Osteoblast (primary cell): ENCODE data around the gene DENND4A. TPM values are rescaled to one million over a fixed set of nuclear protein-coding genes. Genes with fewer than 3 reads are reported as not detected.

Experiments
- DNase-seq: peaks from one replicate; pipeline ENCODE4 v3.0.0; 2011; ENCODE audit warnings: low spot score, mixed read lengths; ENCODE audit not compliant: insufficient read length; ENCODE audit errors: missing footprints
- H2AFZ ChIP-seq: 2 replicates; pipeline ENCODE4 v1.6.0; 2011; ENCODE audit warnings: mild to moderate bottlenecking, low read length
- H3K27ac ChIP-seq: 2 replicates; pipeline ENCODE4 v1.5.1; 2011; ENCODE audit warnings: mild to moderate bottlenecking, low read depth, low read length, moderate library complexity
- H3K27me3 ChIP-seq: 2 replicates; pipeline ENCODE4 v1.6.0; 2012; ENCODE audit warnings: mild to moderate bottlenecking, control low read depth, inconsistent platforms, low read length, moderate library complexity; ENCODE audit not compliant: insufficient read depth
- H3K36me3 ChIP-seq: 2 replicates; pipeline ENCODE4 v1.5.1; 2011; ENCODE audit warnings: mild to moderate bottlenecking, low read length, control low read depth, moderate library complexity; ENCODE audit not compliant: insufficient read depth
- H3K4me1 ChIP-seq: 2 replicates; pipeline ENCODE4 v1.5.1; 2011; ENCODE audit warnings: mild to moderate bottlenecking, low read length, control low read depth, moderate library complexity; ENCODE audit not compliant: insufficient read depth
- H3K4me2 ChIP-seq: 2 replicates; pipeline ENCODE4 v1.6.0; 2011; ENCODE audit warnings: mild to moderate bottlenecking, low read length; ENCODE audit not compliant: insufficient read depth
- H3K4me3 ChIP-seq: fragments of 200-600 bp; sonication (generic); 3 replicates; pipeline ENCODE4 v1.5.1; 2012; ENCODE audit warnings: mild to moderate bottlenecking, low read length, inconsistent platforms; ENCODE audit not compliant: insufficient read depth
- H3K79me2 ChIP-seq: 2 replicates; pipeline ENCODE4 v1.6.0; 2012; ENCODE audit warnings: mild to moderate bottlenecking, low read length, control low read depth, inconsistent platforms; ENCODE audit not compliant: insufficient read depth
- H3K9me3 ChIP-seq: 2 replicates; pipeline ENCODE4 v1.5.1; 2011; ENCODE audit warnings: low read depth, low read length, control low read depth
- H4K20me1 ChIP-seq: 2 replicates; pipeline ENCODE4 v1.6.0; 2012; ENCODE audit warnings: mild to moderate bottlenecking, low read length, control low read depth; ENCODE audit not compliant: insufficient read depth
- CTCF ChIP-seq: IDR thresholded peaks from 2 replicates; pipeline ENCODE4 v1.5.1; 2011; ENCODE audit warnings: mild to moderate bottlenecking, low read depth, low read length, moderate library complexity; ENCODE audit errors: extremely low read depth
- total RNA-seq: library from RNA; depleted of rRNA; stranded (reverse); fragments of >200 nt; gene quantifications from 2 replicates; pipeline ENCODE4 v1.2.3, GENCODE V29; 2012

The DENND4A gene
- total RNA-seq, 1 donor = 30.4 TPM

- Histone ChIP-seq H4K20me1 (peaks cover 15% of the 10 kb centered on the region), H3K4me3 (no peak overlapping the region), H3K27me3 (no peaks in the 10 kb centered on the region), H3K36me3 (no peaks in the 10 kb centered on the region), H2AFZ (no peak overlapping the region), H3K79me2 (peaks cover 18% of the 10 kb centered on the region), H3K4me2 (no peak overlapping the region), H3K9me3 (no peaks in the 10 kb centered on the region), H3K27ac (no peak overlapping the region), H3K4me1 (peaks cover 3% of the 10 kb centered on the region)
- no peak for TF ChIP-seq CTCF
- DNase-seq = no peak
These were observed 30.7 kb downstream of the DENND4A start for GRCh38 chr15:65761210-65761926.

- H3K27ac ChIP-seq = no peak overlapping the region
- no peak overlapping the region for H3K4me2 ChIP-seq
- H3K9me3 ChIP-seq = no peaks in the 10 kb centered on the region
- no peak for DNase-seq
- H3K36me3 ChIP-seq = peaks cover 6% of the 10 kb centered on the region
- H2AFZ ChIP-seq = no peak overlapping the region
- no peak for TF ChIP-seq CTCF
- H3K79me2 ChIP-seq = peaks cover 11% of the 10 kb centered on the region
- no peaks in the 10 kb centered on the region for H3K27me3 ChIP-seq
- H3K4me1 ChIP-seq = peaks cover 3% of the 10 kb centered on the region
- H3K4me3 ChIP-seq = no peak overlapping the region
- H4K20me1 ChIP-seq = peaks cover 7% of the 10 kb centered on the region
These were observed 32.7 kb downstream of the DENND4A start for GRCh38 chr15:65759441-65759840.

- peaks cover 7% of the 10 kb centered on the region for H3K79me2 ChIP-seq
- no peak overlapping the region for H3K4me3 ChIP-seq
- peaks cover 3% of the 10 kb centered on the region for H3K4me1 ChIP-seq
- no peak overlapping the region for H2AFZ ChIP-seq
- peaks cover 7% of the 10 kb centered on the region for H4K20me1 ChIP-seq
- H3K27me3 ChIP-seq = no peaks in the 10 kb centered on the region
- H3K9me3 ChIP-seq = no peaks in the 10 kb centered on the region
- no peak overlapping the region for H3K27ac ChIP-seq
- H3K4me2 ChIP-seq = no peak overlapping the region
- peaks cover 6% of the 10 kb centered on the region for H3K36me3 ChIP-seq
- DNase-seq = no peak
- no peak for TF ChIP-seq CTCF
These were observed 33.9 kb downstream of the DENND4A start for GRCh38 chr15:65758242-65758641.

GRCh38 chr15:65757256-65757655 lies 34.8 kb downstream of the DENND4A start:
- Histone ChIP-seq H3K9me3 (no peaks in the 10 kb centered on the region), H4K20me1 (no peaks in the 10 kb centered on the region), H3K4me2 (no peak overlapping the region), H3K27ac (no peak overlapping the region), H3K4me1 (no peaks in the 10 kb centered on the region), H2AFZ (no peak overlapping the region), H3K4me3 (no peak overlapping the region), H3K27me3 (no peaks in the 10 kb centered on the region), H3K36me3 (peaks cover 6% of the 10 kb centered on the region), H3K79me2 (peaks cover 2% of the 10 kb centered on the region)
- no peak for TF ChIP-seq CTCF
- no peak for DNase-seq
